Testis (tissue), 2 donors: Measurements from ENCODE around the gene ANTXR1.

ENCODE experiments used
- POLR2A ChIP-seq: fragments of 450-650 bp; IDR thresholded peaks from one replicate; pipeline ENCODE4 v1.6.1; 2017; ENCODE audit warnings: antibody characterized with exemption, mild to moderate bottlenecking, moderate library complexity
- TF ChIP-seq, protein P1 (sequence below), 3 experiments: fragments of 450-650 bp in 2 of 3; fragments of 200-600 bp in 1 of 3; sonication (generic) in 1 of 3; IDR thresholded peaks; one replicate each; pipeline ENCODE4 v1.5.1; 2016 to 2019; ENCODE audit warnings: antibody characterized with exemption in 3 of 3, mild to moderate bottlenecking in 2 of 3, moderate library complexity in 1 of 3

DNA sequence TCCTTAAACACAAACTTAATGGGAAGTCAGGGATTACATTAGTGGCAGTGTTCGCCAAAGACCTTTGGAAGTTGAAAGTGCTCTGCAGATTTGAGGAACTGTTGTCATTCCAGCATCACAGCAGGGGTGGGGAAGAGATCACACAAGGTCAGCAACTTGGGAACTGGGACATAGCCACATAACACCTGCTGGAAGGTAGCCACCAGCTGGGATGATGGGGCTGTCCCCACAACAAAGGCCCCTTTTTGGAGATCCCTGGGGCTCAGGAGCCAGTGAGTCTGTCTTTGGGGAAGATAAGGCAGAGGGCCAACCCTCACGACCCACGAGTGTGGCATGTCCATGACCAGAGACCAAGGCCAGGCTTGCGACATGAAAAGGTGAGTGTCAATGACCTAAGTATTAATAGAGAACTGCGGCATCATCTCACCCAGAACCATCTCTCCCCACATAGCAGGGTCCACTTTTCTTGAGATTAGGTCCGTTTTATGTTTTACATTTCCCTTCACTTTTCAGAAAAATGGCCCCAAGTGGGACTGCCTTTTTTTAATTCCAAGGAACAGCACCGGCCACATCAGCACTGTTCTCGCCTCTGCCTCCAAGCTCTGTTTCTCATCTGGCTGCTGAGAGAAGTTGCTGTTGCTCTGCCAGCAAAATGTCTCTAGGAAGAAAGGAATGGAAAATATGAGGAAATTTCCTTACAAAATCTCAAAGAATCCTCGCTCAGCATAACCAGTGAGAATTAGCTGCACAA is 267.1 kb downstream of the ANTXR1 start:
- TF ChIP-seq, protein P1, sequence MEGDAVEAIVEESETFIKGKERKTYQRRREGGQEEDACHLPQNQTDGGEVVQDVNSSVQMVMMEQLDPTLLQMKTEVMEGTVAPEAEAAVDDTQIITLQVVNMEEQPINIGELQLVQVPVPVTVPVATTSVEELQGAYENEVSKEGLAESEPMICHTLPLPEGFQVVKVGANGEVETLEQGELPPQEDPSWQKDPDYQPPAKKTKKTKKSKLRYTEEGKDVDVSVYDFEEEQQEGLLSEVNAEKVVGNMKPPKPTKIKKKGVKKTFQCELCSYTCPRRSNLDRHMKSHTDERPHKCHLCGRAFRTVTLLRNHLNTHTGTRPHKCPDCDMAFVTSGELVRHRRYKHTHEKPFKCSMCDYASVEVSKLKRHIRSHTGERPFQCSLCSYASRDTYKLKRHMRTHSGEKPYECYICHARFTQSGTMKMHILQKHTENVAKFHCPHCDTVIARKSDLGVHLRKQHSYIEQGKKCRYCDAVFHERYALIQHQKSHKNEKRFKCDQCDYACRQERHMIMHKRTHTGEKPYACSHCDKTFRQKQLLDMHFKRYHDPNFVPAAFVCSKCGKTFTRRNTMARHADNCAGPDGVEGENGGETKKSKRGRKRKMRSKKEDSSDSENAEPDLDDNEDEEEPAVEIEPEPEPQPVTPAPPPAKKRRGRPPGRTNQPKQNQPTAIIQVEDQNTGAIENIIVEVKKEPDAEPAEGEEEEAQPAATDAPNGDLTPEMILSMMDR (IDR thresholded peaks at IDR 0.05) = no peak
- no peak for TF ChIP-seq POLR2A
